Measurements from ENCODE around the gene ERC2. TPM values are rescaled to one million over a fixed set of nuclear protein-coding genes. Genes with fewer than 3 reads are reported as not detected.

The ERC2 gene
- polyA plus RNA-seq, 2 of the 4 experiments (the other 2 are of a cell fraction) = 0.16 TPM; not detected in 1

DNA sequence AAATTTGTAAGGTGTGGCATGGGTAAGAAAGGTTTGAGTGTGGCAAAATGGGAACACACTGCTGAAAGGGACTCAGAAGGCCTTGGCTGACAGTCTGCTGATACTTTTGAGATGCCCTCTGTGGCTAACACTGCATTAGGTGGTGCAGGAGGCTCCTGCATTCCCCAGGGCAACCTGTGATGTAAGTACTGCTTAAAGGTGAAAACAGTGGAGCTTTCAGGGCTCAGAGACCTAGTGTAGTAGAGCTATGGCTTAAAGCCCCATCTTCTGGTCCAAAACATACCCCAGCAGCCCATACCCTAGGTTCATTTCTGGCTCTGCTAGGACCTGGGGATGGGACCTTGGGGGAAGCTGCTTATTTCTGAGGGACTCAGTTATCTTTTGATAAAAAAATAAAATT, 374.1 kb downstream of the ERC2 start (continued):
- TF ChIP-seq HMGXB4 (CRISPR knock-in tag; IDR thresholded peaks at IDR 0.05; ENCODE audit: borderline replicate concordance) = no peak
- no peak for TF ChIP-seq NR3C1 (IDR thresholded peaks at IDR 0.05)
- TF ChIP-seq MAZ (IDR thresholded peaks at IDR 0.05; ENCODE audit: borderline replicate concordance, low read depth, low read length) = no peak

GRCh38 chr3:56089739-56090138, 378.5 kb downstream of the ERC2 start:
- 21% methylated on average over 2 of the region's 2 CpGs for WGBS (ENCODE audit: missing lambda C conversion rate)

DNA sequence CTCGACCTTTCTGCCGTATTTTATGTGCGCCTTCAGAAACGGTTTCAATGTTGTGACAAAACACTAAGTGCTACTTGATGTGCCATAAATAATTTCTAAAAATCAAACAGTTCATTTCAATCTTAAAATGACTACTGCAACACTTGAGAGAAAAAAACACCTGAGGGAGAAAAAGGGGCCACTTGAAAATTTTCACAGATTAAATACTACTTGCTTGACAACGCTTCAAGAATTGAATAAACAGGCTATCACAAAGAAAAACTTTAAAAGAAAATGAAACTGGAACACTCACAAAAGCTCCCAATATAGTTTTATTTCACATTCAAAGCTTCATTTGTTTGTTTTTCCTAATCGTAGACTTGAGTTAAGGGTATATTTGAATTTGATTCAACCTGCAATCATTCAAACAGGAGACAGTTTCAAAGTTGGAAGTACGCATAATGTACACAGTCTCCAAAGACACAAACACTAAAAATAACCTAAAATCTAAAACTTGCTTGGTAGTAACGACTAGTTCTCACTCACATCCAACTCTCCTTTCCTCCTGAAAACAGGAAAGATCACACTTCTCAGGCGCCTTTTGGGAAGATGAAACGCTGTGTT, 380.7 kb downstream of the ERC2 start:
- POLR2A ChIA-PET = no interaction called here
- DNase-seq (ENCODE audit: low read depth in 1 of 2, low spot score in 1 of 2) = no peak
- no peak for FAIRE-seq
- WGBS (ENCODE audit: missing lambda C conversion rate) = 57% methylated on average over 10 of the region's 10 CpGs
- TF ChIP-seq REST (IDR thresholded peaks at IDR 0.05) = no peak
- no peak for TF ChIP-seq FOSB (CRISPR knock-in tag; IDR thresholded peaks at IDR 0.05)
- no peak for TF ChIP-seq HMGXB4 (CRISPR knock-in tag; IDR thresholded peaks at IDR 0.05; ENCODE audit: borderline replicate concordance)
- TF ChIP-seq KDM5A (IDR thresholded peaks at IDR 0.05) = no peak
- no peak for TF ChIP-seq PHF8 (IDR thresholded peaks at IDR 0.05; ENCODE audit: borderline replicate concordance, low read depth)
- no peak for TF ChIP-seq NR3C1 (IDR thresholded peaks at IDR 0.05)
- TF ChIP-seq NPAS2 (CRISPR knock-in tag; IDR thresholded peaks at IDR 0.05; ENCODE audit: borderline replicate concordance) = no peak
- no peak for TF ChIP-seq MAX (IDR thresholded peaks at IDR 0.05)
- TF ChIP-seq, protein P1, sequence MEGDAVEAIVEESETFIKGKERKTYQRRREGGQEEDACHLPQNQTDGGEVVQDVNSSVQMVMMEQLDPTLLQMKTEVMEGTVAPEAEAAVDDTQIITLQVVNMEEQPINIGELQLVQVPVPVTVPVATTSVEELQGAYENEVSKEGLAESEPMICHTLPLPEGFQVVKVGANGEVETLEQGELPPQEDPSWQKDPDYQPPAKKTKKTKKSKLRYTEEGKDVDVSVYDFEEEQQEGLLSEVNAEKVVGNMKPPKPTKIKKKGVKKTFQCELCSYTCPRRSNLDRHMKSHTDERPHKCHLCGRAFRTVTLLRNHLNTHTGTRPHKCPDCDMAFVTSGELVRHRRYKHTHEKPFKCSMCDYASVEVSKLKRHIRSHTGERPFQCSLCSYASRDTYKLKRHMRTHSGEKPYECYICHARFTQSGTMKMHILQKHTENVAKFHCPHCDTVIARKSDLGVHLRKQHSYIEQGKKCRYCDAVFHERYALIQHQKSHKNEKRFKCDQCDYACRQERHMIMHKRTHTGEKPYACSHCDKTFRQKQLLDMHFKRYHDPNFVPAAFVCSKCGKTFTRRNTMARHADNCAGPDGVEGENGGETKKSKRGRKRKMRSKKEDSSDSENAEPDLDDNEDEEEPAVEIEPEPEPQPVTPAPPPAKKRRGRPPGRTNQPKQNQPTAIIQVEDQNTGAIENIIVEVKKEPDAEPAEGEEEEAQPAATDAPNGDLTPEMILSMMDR (IDR thresholded peaks at IDR 0.05) = no peak
- TF ChIP-seq FOXS1 (CRISPR knock-in tag; IDR thresholded peaks at IDR 0.05) = no peak
- no peak for TF ChIP-seq RCOR1 (IDR thresholded peaks at IDR 0.05; ENCODE audit: low read depth, low read length)
- no peak for TF ChIP-seq MAFK (IDR thresholded peaks at IDR 0.05; ENCODE audit: partially characterized antibody)
- H3K4me1 ChIP-seq = no peaks in the 10 kb centered on the region
- no peaks in the 10 kb centered on the region for H3K9me3 ChIP-seq
- no peak overlapping the region for H3K4me3 ChIP-seq
- CTCF ChIA-PET = no interaction called here
- no peak for ATAC-seq
- no peak overlapping the region for H3K4me2 ChIP-seq
- no peak overlapping the region for H3K27ac ChIP-seq

More at GRCh38 chr3:56089739-56090138, 378.5 kb downstream of the ERC2 start:
- no peak for DNase-seq (ENCODE audit: low read depth in 1 of 2, low spot score in 1 of 2)
- POLR2A ChIA-PET = no interaction called here
- Histone ChIP-seq H3K4me1 (no peaks in the 10 kb centered on the region), H3K27ac (no peak overlapping the region), H3K4me3 (no peak overlapping the region), H3K9me3 (no peaks in the 10 kb centered on the region), H3K4me2 (no peak overlapping the region)
- CTCF ChIA-PET = interaction anchor here (1.0 kb wide), 1 partner anchor 30 kb away, joined by 3 read pairs; no protein-coding TSS in a partner anchor
- ATAC-seq = no peak
- FAIRE-seq = no peak
- TF ChIP-seq SMC3 (IDR thresholded peaks at IDR 0.05) (no peak), HMGXB4 (CRISPR knock-in tag; IDR thresholded peaks at IDR 0.05; ENCODE audit: borderline replicate concordance) (no peak), ZSCAN20 (CRISPR knock-in tag; IDR thresholded peaks at IDR 0.05) (no peak), RAD21 (conservative IDR thresholded peaks at IDR 0.05 in 1 of 2, IDR thresholded peaks at IDR 0.05 in 1 of 2) (peak in 1 of 2 experiments; percentile 15; a peak in 1 of 5 replicates)
